K562 (cell line): ENCODE measurements around the gene GRIK1. TPM values are rescaled to one million over a fixed set of nuclear protein-coding genes. Genes with fewer than 3 reads are reported as not detected.

Source experiments
- BHLHE40 ChIP-seq: IDR thresholded peaks from 2 replicates; pipeline ENCODE4 v1.6.1; 2011; ENCODE audit warnings: low read length, improper control_type of control experiment
- CEBPB ChIP-seq: fragments of 450-650 bp; IDR thresholded peaks from 2 replicates; pipeline ENCODE4 v1.6.1; 2016; ENCODE audit warnings: missing genetic modification characterization, missing compliant biosample characterization
- FOSL1 ChIP-seq: fragments of 200-800 bp; sonication (Bioruptor generic); conservative IDR thresholded peaks from 2 replicates; pipeline ENCODE4 v1.6.1; 2016; ENCODE audit warnings: missing genetic modification characterization, missing compliant biosample characterization
- FOXK2 ChIP-seq, 2 experiments: fragments of 450-650 bp; IDR thresholded peaks in 1 of 2; conservative IDR thresholded peaks in 1 of 2; 2 replicates each; pipeline ENCODE4 v1.6.1; 2016; ENCODE audit warnings: low read depth in 2 of 2, mild to moderate bottlenecking in 1 of 2
- MCM5 ChIP-seq: fragments of 450-650 bp; IDR thresholded peaks from 2 replicates; pipeline ENCODE4 v1.6.1; 2016; ENCODE audit warnings: low read depth
- NR2C1 ChIP-seq, 2 experiments: fragments of 450-650 bp; IDR thresholded peaks; 2 replicates each; pipeline ENCODE4 v1.6.1; 2017; ENCODE audit warnings: mild to moderate bottlenecking in 2 of 2, antibody characterized with exemption in 1 of 2, inconsistent platforms in 1 of 2, missing compliant biosample characterization in 1 of 2, missing genetic modification characterization in 1 of 2
- SRSF1 ChIP-seq: fragments of 200-400 bp; formaldehyde crosslinking; IDR thresholded peaks from 2 replicates; pipeline ENCODE4 v1.6.1; 2017; ENCODE audit warnings: mild to moderate bottlenecking, low read depth, low read length, moderate library complexity
- ZNF165 ChIP-seq: fragments of 250-450 bp; sonication (Bioruptor Pico); IDR thresholded peaks from 2 replicates; pipeline ENCODE4 v1.4.0; 2020; ENCODE audit warnings: borderline replicate concordance
- polyA plus RNA-seq, 8 experiments: library from polyadenylated mRNA; depleted of rRNA in 4 of 8; stranded (reverse) in 5 of 8; unstranded in 3 of 8; fragments of >200 nt; fragmentation: Nextera tagmentation in 2 of 8; fragmentation: Illumina TruSeq in 1 of 8; extraction: Ambion mirVana in 2 of 8; extraction: Trizol in 1 of 8; gene quantifications; 2 replicates each; pipeline versions ENCODE4 v1.2.1 to v1.2.3, GENCODE V29; 2011 to 2014; ENCODE audit warnings: inconsistent platforms in 1 of 8, missing spikeins in 1 of 8
- total RNA-seq, 7 experiments: library from RNA; depleted of rRNA in 6 of 7; stranded (reverse); fragments of >200 nt in 6 of 7; fragmentation: Illumina TruSeq in 2 of 7; extraction: Trizol in 2 of 7; gene quantifications; 2 replicates each; pipeline versions ENCODE4 v1.2.1 to v1.2.3, GENCODE V29; 2011 to 2021; ENCODE audit warnings: low replicate concordance in 1 of 7
- TF ChIP-seq, protein P1 (sequence below): fragments of 250-450 bp; sonication (Bioruptor Pico); IDR thresholded peaks from 2 replicates; pipeline ENCODE4 v1.4.0; 2020
- TF ChIP-seq, protein P2 (sequence below), 3 experiments: fragments of 200-800 bp in 1 of 3; fragments of 250-450 bp in 1 of 3; fragments of 450-650 bp in 1 of 3; sonication (Bioruptor Pico) in 1 of 3; sonication (Bioruptor generic) in 1 of 3; formaldehyde crosslinking in 1 of 3; IDR thresholded peaks; 2 replicates each; pipeline versions ENCODE4 v1.6.1 to v1.8.0; 2016 to 2022; ENCODE audit warnings: mild to moderate bottlenecking in 2 of 3, missing genetic modification characterization in 2 of 3, missing compliant biosample characterization in 1 of 3, moderate library complexity in 1 of 3
- TF ChIP-seq, protein P3 (sequence below): fragments of 450-650 bp; conservative IDR thresholded peaks from 2 replicates; pipeline ENCODE4 v1.6.1; 2016; ENCODE audit warnings: missing genetic modification characterization, low read depth, mild to moderate bottlenecking, control low read depth, missing compliant biosample characterization
- TF ChIP-seq, protein P4 (sequence below): fragments of 250-450 bp; sonication (Bioruptor Pico); IDR thresholded peaks from 2 replicates; pipeline ENCODE4 v1.8.0; 2022; ENCODE audit warnings: inconsistent platforms

GRIK1 gene
- total and polyA plus RNA-seq, 9 of the 15 experiments (the other 6 are each of a cell fraction or from before 2014, with no cell fraction given) = 0.17 to 2.8 (median 0.53) TPM

DNA sequence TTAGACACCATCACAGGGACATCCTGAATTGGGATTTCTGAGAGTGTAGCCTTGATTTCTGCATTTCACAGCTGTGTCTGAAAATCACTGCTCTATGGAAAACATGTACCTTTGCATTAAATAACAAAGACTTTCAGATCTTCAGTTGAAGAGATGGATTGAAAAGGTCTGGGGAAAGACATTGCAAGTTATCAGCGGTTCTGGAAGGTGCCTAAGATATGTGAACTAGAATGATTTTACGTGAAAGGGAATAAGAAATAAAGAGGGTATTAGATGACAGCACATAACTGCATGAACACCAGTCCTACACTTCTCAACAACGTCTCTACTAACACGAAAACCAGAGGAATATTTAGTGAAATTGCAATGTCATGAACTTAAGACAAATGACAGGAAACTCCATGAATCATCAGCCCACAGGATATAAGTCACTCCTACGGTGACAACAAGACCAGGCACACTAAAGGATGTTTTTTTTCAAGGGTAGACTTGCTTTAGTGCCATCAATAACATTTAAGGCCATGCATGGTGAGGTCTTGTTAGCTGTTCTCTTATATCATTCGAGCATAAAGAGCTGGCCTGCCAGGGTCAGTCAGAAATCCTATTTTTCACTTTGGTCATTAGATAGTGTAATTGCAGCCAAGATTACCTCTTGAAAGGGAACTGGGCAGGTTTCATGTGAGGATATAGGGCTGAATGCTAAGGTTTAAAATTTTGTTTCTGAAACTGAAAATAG lies 283.1 kb downstream of the GRIK1 start (continued):
- TF ChIP-seq, protein P1, sequence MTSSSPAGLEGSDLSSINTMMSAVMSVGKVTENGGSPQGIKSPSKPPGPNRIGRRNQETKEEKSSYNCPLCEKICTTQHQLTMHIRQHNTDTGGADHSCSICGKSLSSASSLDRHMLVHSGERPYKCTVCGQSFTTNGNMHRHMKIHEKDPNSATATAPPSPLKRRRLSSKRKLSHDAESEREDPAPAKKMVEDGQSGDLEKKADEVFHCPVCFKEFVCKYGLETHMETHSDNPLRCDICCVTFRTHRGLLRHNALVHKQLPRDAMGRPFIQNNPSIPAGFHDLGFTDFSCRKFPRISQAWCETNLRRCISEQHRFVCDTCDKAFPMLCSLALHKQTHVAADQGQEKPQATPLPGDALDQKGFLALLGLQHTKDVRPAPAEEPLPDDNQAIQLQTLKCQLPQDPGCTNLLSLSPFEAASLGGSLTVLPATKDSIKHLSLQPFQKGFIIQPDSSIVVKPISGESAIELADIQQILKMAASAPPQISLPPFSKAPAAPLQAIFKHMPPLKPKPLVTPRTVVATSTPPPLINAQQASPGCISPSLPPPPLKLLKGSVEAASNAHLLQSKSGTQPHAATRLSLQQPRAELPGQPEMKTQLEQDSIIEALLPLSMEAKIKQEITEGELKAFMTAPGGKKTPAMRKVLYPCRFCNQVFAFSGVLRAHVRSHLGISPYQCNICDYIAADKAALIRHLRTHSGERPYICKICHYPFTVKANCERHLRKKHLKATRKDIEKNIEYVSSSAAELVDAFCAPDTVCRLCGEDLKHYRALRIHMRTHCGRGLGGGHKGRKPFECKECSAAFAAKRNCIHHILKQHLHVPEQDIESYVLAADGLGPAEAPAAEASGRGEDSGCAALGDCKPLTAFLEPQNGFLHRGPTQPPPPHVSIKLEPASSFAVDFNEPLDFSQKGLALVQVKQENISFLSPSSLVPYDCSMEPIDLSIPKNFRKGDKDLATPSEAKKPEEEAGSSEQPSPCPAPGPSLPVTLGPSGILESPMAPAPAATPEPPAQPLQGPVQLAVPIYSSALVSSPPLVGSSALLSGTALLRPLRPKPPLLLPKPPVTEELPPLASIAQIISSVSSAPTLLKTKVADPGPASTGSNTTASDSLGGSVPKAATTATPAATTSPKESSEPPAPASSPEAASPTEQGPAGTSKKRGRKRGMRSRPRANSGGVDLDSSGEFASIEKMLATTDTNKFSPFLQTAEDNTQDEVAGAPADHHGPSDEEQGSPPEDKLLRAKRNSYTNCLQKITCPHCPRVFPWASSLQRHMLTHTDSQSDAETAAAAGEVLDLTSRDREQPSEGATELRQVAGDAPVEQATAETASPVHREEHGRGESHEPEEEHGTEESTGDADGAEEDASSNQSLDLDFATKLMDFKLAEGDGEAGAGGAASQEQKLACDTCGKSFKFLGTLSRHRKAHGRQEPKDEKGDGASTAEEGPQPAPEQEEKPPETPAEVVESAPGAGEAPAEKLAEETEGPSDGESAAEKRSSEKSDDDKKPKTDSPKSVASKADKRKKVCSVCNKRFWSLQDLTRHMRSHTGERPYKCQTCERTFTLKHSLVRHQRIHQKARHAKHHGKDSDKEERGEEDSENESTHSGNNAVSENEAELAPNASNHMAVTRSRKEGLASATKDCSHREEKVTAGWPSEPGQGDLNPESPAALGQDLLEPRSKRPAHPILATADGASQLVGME (CRISPR knock-in tag) = no peak
- TF ChIP-seq FOXK2 (conservative IDR thresholded peaks at IDR 0.05 in 1 of 2, IDR thresholded peaks at IDR 0.05 in 1 of 2; ENCODE audit: low read depth in 2 of 2) (peak; percentile 95 to 97), CEBPB (tag) (0 out of 2 replicates have a peak, but pooled peaks have one; percentile 19), BHLHE40 (peak; percentile 44; the same call in 1 of the 2 replicates), SRSF1 (no peak), NR2C1 (IDR thresholded peaks at IDR 0.05) (no peak), NR2C1 (tag; IDR thresholded peaks at IDR 0.05) (peak; percentile 66), FOSL1 (tag) (peak; percentile 99), ZNF165 (no peak), MCM5 (no peak)
- TF ChIP-seq, protein P2, sequence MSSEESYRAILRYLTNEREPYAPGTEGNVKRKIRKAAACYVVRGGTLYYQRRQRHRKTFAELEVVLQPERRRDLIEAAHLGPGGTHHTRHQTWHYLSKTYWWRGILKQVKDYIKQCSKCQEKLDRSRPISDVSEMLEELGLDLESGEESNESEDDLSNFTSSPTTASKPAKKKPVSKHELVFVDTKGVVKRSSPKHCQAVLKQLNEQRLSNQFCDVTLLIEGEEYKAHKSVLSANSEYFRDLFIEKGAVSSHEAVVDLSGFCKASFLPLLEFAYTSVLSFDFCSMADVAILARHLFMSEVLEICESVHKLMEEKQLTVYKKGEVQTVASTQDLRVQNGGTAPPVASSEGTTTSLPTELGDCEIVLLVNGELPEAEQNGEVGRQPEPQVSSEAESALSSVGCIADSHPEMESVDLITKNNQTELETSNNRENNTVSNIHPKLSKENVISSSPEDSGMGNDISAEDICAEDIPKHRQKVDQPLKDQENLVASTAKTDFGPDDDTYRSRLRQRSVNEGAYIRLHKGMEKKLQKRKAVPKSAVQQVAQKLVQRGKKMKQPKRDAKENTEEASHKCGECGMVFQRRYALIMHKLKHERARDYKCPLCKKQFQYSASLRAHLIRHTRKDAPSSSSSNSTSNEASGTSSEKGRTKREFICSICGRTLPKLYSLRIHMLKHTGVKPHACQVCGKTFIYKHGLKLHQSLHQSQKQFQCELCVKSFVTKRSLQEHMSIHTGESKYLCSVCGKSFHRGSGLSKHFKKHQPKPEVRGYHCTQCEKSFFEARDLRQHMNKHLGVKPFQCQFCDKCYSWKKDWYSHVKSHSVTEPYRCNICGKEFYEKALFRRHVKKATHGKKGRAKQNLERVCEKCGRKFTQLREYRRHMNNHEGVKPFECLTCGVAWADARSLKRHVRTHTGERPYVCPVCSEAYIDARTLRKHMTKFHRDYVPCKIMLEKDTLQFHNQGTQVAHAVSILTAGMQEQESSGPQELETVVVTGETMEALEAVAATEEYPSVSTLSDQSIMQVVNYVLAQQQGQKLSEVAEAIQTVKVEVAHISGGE (CRISPR knock-in tag; IDR thresholded peaks at IDR 0.05) = peak in 1 of 3 experiments; percentile 60; a peak in 2 of 6 replicates
- TF ChIP-seq, protein P3, sequence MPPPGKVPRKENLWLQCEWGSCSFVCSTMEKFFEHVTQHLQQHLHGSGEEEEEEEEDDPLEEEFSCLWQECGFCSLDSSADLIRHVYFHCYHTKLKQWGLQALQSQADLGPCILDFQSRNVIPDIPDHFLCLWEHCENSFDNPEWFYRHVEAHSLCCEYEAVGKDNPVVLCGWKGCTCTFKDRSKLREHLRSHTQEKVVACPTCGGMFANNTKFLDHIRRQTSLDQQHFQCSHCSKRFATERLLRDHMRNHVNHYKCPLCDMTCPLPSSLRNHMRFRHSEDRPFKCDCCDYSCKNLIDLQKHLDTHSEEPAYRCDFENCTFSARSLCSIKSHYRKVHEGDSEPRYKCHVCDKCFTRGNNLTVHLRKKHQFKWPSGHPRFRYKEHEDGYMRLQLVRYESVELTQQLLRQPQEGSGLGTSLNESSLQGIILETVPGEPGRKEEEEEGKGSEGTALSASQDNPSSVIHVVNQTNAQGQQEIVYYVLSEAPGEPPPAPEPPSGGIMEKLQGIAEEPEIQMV (tag) = peak; percentile 28; the same call in 1 of the 2 replicates
- TF ChIP-seq, protein P4, sequence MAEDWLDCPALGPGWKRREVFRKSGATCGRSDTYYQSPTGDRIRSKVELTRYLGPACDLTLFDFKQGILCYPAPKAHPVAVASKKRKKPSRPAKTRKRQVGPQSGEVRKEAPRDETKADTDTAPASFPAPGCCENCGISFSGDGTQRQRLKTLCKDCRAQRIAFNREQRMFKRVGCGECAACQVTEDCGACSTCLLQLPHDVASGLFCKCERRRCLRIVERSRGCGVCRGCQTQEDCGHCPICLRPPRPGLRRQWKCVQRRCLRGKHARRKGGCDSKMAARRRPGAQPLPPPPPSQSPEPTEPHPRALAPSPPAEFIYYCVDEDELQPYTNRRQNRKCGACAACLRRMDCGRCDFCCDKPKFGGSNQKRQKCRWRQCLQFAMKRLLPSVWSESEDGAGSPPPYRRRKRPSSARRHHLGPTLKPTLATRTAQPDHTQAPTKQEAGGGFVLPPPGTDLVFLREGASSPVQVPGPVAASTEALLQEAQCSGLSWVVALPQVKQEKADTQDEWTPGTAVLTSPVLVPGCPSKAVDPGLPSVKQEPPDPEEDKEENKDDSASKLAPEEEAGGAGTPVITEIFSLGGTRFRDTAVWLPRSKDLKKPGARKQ (CRISPR knock-in tag) = no peak
